ENCODE measurements around the gene TBCD.

DNA sequence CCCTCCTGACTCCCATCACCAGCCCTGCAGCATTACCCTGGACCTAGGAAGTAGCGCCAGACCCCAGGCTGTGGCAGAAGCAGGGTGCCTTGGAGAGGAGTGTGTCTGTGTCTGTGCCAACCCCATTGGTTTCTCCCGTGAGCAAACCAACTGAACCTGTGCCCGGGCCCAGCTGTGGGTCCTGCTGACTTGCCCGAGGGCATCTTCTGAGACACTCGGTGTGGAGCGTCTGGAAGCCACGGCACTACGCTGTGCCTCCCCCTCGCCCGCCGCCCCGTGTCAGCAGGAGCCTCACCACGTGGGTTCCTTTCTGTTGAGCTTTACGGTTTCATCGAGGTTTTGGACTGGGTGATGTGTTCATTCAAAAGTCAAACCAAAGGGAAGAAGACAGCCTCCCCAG is 60.2 kb downstream of the TBCD start:
- TF ChIP-seq, protein P1, sequence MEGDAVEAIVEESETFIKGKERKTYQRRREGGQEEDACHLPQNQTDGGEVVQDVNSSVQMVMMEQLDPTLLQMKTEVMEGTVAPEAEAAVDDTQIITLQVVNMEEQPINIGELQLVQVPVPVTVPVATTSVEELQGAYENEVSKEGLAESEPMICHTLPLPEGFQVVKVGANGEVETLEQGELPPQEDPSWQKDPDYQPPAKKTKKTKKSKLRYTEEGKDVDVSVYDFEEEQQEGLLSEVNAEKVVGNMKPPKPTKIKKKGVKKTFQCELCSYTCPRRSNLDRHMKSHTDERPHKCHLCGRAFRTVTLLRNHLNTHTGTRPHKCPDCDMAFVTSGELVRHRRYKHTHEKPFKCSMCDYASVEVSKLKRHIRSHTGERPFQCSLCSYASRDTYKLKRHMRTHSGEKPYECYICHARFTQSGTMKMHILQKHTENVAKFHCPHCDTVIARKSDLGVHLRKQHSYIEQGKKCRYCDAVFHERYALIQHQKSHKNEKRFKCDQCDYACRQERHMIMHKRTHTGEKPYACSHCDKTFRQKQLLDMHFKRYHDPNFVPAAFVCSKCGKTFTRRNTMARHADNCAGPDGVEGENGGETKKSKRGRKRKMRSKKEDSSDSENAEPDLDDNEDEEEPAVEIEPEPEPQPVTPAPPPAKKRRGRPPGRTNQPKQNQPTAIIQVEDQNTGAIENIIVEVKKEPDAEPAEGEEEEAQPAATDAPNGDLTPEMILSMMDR (conservative IDR thresholded peaks at IDR 0.05; ENCODE audit: low read depth, low read length), result no peak
- TF ChIP-seq EZH2 (IDR thresholded peaks at IDR 0.05; ENCODE audit: low read length, unreplicated experiment) (no peak), EZH2phosphoT487 (IDR thresholded peaks at IDR 0.05; ENCODE audit: borderline replicate concordance, low read length) (no peak)
